ENCODE results near the gene UNC5CL. TPM values are rescaled to one million over a fixed set of nuclear protein-coding genes. Genes with fewer than 3 reads are reported as not detected.

UNC5CL gene
- total and polyA plus RNA-seq, 4 donors, result 1.6 to 4.0 (median 2.1) TPM

GRCh38 chr6:40989204-40990169, 49.5 kb downstream of the UNC5CL start:
- Histone ChIP-seq H3K4me3 (no peak overlapping the region), H3K4me1 (ENCODE audit: control insufficient read depth in 5 of 5, insufficient read depth in 5 of 5, low read length in 5 of 5) (no peaks in the 10 kb centered on the region), H3K9me3 (ENCODE audit: control insufficient read depth in 4 of 4, insufficient read depth in 3 of 4, low read length in 3 of 4) (no peaks in the 10 kb centered on the region), H3K9ac (ENCODE audit: insufficient read depth in 1 of 2, low read length in 2 of 2) (no peak overlapping the region), H3K27me3 (ENCODE audit: control insufficient read depth in 3 of 3, insufficient read depth in 3 of 3, low read length in 2 of 3) (no peaks in the 10 kb centered on the region), H3K27ac (ENCODE audit: low read depth in 1 of 2, low read length in 1 of 2) (no peak overlapping the region), H3K36me3 (ENCODE audit: control insufficient read depth in 4 of 4, insufficient read depth in 4 of 4, low read length in 4 of 4) (no peaks in the 10 kb centered on the region)
- no peak for DNase-seq
- WGBS, 2 donors, result 87 to 88% methylated on average over 15 of the region's 15 CpGs
- TF ChIP-seq CTCF (IDR thresholded peaks at IDR 0.05; ENCODE audit: control extremely low read depth, extremely low read depth), result no peak
- ATAC-seq (ENCODE audit: insufficient read depth, low FRiP score), result no peak

DNA sequence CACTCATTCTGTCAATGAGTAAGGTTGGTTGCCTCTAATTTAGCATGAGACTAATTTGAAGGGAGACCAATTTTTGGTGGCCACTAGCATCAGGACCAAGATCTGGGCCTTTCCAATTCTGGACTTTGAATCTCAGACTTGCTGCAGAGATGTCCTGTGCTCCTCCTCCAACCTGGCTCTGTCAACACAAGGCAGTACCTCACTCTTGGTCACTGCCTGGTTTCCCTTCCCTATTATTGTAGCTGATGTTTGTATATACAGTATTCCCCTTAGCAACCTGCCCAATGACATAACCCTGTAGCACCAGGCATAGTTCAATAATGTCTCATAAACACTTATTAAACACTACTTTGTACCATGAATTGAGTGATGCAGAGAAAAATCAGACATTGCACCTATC, 50.4 kb downstream of the UNC5CL start:
- H3K27me3 ChIP-seq (ENCODE audit: control insufficient read depth in 3 of 3, insufficient read depth in 3 of 3, low read length in 2 of 3), result no peaks in the 10 kb centered on the region
- no peak overlapping the region for H3K27ac ChIP-seq (ENCODE audit: low read depth in 1 of 2, low read length in 1 of 2)
- ATAC-seq (ENCODE audit: insufficient read depth, low FRiP score) (no peak), DNase-seq (no peak)
- no peak for TF ChIP-seq CTCF (IDR thresholded peaks at IDR 0.05; ENCODE audit: control extremely low read depth, extremely low read depth)
- no peak overlapping the region for H3K4me3 ChIP-seq
- H3K36me3 ChIP-seq (ENCODE audit: control insufficient read depth in 4 of 4, insufficient read depth in 4 of 4, low read length in 4 of 4), result no peaks in the 10 kb centered on the region
- H3K9ac ChIP-seq (ENCODE audit: insufficient read depth in 1 of 2, low read length in 2 of 2), result no peak overlapping the region
- no peaks in the 10 kb centered on the region for H3K9me3 ChIP-seq (ENCODE audit: control insufficient read depth in 4 of 4, insufficient read depth in 3 of 4, low read length in 3 of 4)
- H3K4me1 ChIP-seq (ENCODE audit: control insufficient read depth in 5 of 5, insufficient read depth in 5 of 5, low read length in 5 of 5), result no peaks in the 10 kb centered on the region

DNA sequence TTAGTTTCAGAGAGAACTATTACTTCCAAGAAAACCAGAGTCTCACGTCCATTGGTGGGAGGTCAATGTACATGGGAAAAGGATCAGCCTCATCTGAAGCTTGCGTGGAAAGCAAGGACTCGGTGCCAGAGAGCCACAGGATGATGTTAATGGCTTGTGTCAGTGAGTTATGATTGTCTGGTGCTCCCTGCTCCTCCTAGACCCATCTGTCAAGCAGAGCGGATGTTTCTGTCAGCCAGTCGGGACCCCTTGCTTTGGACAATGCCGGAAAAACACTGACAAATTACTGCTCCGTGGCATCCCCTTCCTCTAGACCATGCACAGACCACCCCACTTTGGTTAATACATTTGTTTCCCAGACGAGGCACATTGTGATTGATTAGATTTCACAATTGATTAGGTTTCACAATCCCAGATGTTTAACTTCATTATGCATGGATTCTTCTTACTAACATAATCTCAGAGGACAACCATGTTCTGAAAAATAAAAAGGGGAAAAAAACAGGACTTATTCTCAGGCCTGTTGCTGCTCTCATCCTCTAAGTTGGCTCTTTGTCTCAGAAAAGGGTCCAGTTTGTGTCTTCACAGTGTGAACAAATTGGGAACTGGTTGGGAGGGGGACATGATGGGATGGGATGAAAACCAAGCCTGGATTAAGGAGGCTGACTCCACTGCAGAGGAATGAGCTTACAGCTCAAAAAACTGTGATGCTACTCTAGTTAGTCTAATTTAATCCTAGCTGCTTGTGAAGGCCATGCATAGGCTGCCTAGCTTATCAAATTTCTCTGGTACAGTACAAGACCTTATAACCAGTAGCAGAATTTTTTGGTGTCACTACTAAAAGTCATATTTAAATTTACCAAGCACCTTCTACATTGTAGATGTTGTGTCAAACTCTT, 51.9 kb downstream of the UNC5CL start:
- H3K9me3 ChIP-seq (ENCODE audit: control insufficient read depth in 4 of 4, insufficient read depth in 3 of 4, low read length in 3 of 4), result no peaks in the 10 kb centered on the region
- no peaks in the 10 kb centered on the region for H3K4me1 ChIP-seq (ENCODE audit: control insufficient read depth in 5 of 5, insufficient read depth in 5 of 5, low read length in 5 of 5)
- 52 to 65% methylated on average over 8 of the region's 8 CpGs for WGBS, 2 donors
- no peak for ATAC-seq (ENCODE audit: insufficient read depth, low FRiP score)
- no peaks in the 10 kb centered on the region for H3K36me3 ChIP-seq (ENCODE audit: control insufficient read depth in 4 of 4, insufficient read depth in 4 of 4, low read length in 4 of 4)
- H3K9ac ChIP-seq (ENCODE audit: insufficient read depth in 1 of 2, low read length in 2 of 2), result no peak overlapping the region
- H3K27ac ChIP-seq (ENCODE audit: low read depth in 1 of 2, low read length in 1 of 2), result no peak overlapping the region
- TF ChIP-seq CTCF (IDR thresholded peaks at IDR 0.05; ENCODE audit: control extremely low read depth, extremely low read depth), result no peak
- no peaks in the 10 kb centered on the region for H3K27me3 ChIP-seq (ENCODE audit: control insufficient read depth in 3 of 3, insufficient read depth in 3 of 3, low read length in 2 of 3)
- H3K4me3 ChIP-seq, result no peak overlapping the region
- no peak for DNase-seq
